ENCODE results near the gene EIF3J.

Gene EIF3J

DNA sequence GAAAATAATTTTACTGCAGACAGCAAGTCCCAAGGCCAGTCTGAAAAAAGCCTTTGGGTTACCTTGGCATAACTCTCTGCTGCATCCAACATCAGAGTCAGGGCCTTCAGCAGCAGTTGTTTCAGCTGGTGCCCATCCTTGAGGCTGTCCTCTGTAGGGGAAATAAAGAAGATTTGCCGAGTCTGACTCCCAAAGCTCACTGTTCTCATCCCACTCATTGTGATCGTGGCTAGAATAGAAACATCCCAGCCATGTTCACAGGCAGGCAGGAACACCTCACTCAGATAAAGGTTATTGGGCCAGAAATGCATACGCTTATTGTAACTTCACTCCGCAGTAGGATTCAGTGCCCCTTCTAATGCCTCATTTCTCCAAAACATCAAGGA lies 29.2 kb downstream of the EIF3J start:
- Histone ChIP-seq H3K9ac (ENCODE audit: low read length in 2 of 2) (no peak overlapping the region), H3K4me3 (ENCODE audit: low read length in 2 of 2) (no peak overlapping the region), H3K27ac (ENCODE audit: low read length) (no peak overlapping the region), H3K4me1 (ENCODE audit: control insufficient read depth, insufficient read depth, low read length) (no peaks in the 10 kb centered on the region), H3K27me3 (ENCODE audit: control insufficient read depth in 1 of 2, insufficient read depth in 2 of 2, low read length in 2 of 2) (no peaks in the 10 kb centered on the region), H3K36me3 (ENCODE audit: control insufficient read depth in 2 of 2, insufficient read depth in 2 of 2, low read length in 2 of 2) (peaks cover 46 to 54% of the 10 kb centered on the region in 2 donors), H3K9me3 (ENCODE audit: control insufficient read depth in 2 of 2, low read length in 2 of 2) (no peaks in the 10 kb centered on the region)

DNA sequence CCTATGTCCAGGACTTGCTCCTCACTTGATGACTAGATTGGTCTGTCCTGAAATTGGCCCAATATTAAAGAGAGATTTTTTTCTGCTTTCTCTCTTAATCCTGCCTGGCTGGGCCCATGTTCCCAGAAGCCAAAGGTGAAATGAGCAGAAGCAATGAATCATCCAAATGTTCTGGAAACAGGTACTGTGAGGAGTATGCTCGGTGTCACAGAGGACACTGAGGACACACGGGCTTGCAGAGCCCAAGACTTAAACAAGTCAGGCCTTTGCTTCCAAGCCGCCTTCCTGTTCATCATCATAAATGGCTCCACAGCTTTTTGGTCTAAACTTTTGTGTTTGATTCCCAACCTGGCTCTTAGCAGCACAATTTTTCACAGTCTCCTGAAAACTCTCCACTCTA lies 31.4 kb downstream of the EIF3J start:
- Histone ChIP-seq H3K4me1 (ENCODE audit: control insufficient read depth, insufficient read depth, low read length) (no peaks in the 10 kb centered on the region), H3K27ac (ENCODE audit: low read length) (no peak overlapping the region), H3K4me3 (ENCODE audit: low read length in 2 of 2) (no peak overlapping the region), H3K27me3 (ENCODE audit: control insufficient read depth in 1 of 2, insufficient read depth in 2 of 2, low read length in 2 of 2) (no peaks in the 10 kb centered on the region), H3K36me3 (ENCODE audit: control insufficient read depth in 2 of 2, insufficient read depth in 2 of 2, low read length in 2 of 2) (peaks cover 42 to 56% of the 10 kb centered on the region in 2 donors), H3K9ac (ENCODE audit: low read length in 2 of 2) (no peak overlapping the region), H3K9me3 (ENCODE audit: control insufficient read depth in 2 of 2, low read length in 2 of 2) (no peaks in the 10 kb centered on the region)

DNA sequence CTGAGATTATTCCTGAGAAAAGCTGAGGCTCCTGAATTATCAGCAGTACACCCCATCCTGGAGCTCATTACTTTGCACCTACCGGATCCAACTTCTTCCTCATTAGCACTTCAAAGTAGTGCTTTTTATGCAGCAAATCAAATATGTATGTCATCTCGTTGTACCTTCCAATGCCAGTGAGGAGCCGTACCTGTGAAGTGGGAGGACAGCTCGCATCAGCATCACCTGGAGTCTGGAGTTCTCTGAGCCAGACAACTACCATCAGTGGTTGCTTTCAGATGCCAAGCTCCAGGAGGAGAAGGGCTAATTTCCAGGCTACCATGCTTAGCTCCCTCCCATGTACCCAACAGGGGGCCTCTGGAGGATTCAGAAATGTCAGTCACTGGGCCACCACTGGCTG lies 32.4 kb downstream of the EIF3J start:
- Histone ChIP-seq H3K4me3 (ENCODE audit: low read length in 2 of 2) (no peak overlapping the region), H3K9ac (ENCODE audit: low read length in 2 of 2) (no peak overlapping the region), H3K27me3 (ENCODE audit: control insufficient read depth in 1 of 2, insufficient read depth in 2 of 2, low read length in 2 of 2) (no peaks in the 10 kb centered on the region), H3K9me3 (ENCODE audit: control insufficient read depth in 2 of 2, low read length in 2 of 2) (no peaks in the 10 kb centered on the region), H3K36me3 (ENCODE audit: control insufficient read depth in 2 of 2, insufficient read depth in 2 of 2, low read length in 2 of 2) (peaks cover 35 to 52% of the 10 kb centered on the region in 2 donors), H3K4me1 (ENCODE audit: control insufficient read depth, insufficient read depth, low read length) (no peaks in the 10 kb centered on the region), H3K27ac (ENCODE audit: low read length) (no peak overlapping the region)

DNA sequence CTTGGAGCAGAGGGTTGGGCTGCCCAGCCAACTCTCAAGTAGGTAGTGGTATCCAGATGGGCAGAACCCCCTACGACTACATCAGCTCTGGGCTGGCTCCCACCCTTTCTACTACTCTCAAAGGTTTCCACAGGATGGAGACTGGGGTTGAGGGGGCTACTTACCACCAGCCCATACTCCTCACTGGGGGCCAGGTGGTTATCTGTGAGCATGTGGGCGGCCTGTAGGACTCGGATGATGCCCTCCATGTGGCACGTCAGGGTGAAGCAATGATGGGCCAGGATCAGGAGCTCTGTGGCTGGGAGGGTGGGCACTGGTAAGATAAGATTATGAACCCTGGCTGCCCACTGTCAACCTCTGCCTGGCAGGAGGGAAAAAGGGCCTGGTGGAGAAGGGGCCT lies 33.4 kb downstream of the EIF3J start:
- Histone ChIP-seq H3K27me3 (ENCODE audit: control insufficient read depth in 1 of 2, insufficient read depth in 2 of 2, low read length in 2 of 2) (no peaks in the 10 kb centered on the region), H3K4me1 (ENCODE audit: control insufficient read depth, insufficient read depth, low read length) (no peaks in the 10 kb centered on the region), H3K27ac (ENCODE audit: low read length) (no peak overlapping the region), H3K36me3 (ENCODE audit: control insufficient read depth in 2 of 2, insufficient read depth in 2 of 2, low read length in 2 of 2) (peaks cover 29 to 44% of the 10 kb centered on the region in 2 donors), H3K4me3 (ENCODE audit: low read length in 2 of 2) (no peak overlapping the region), H3K9me3 (ENCODE audit: control insufficient read depth in 2 of 2, low read length in 2 of 2) (no peaks in the 10 kb centered on the region), H3K9ac (ENCODE audit: low read length in 2 of 2) (no peak overlapping the region)

DNA sequence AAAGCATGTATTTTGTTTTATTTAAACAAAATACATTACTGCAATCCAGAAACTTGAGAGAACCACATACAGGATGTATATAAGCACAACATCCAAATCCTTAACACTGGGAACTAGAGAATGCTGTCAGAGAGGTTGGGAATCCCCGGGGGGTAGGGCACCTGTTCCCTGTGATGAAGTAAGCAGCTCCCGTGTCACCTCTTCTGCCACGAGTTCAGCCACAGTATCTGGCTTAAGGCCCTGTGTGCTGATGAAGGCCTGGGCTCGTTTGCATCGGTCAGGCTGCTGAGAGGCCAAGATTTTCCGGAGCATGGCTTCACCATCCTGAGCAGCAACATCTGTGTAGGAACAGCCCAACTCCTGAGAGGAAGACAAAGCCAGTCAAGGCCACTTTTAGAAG lies 36.4 kb downstream of the EIF3J start:
- H3K9me3 ChIP-seq (ENCODE audit: control insufficient read depth in 2 of 2, low read length in 2 of 2), result no peaks in the 10 kb centered on the region
- H3K36me3 ChIP-seq (ENCODE audit: control insufficient read depth in 2 of 2, insufficient read depth in 2 of 2, low read length in 2 of 2), result peaks cover 13 to 26% of the 10 kb centered on the region in 2 donors
- H3K9ac ChIP-seq (ENCODE audit: low read length in 2 of 2), result no peak overlapping the region
- no peaks in the 10 kb centered on the region for H3K27me3 ChIP-seq (ENCODE audit: control insufficient read depth in 1 of 2, insufficient read depth in 2 of 2, low read length in 2 of 2)
- H3K27ac ChIP-seq (ENCODE audit: low read length), result no peak overlapping the region
- no peak overlapping the region for H3K4me3 ChIP-seq (ENCODE audit: low read length in 2 of 2)
- no peaks in the 10 kb centered on the region for H3K4me1 ChIP-seq (ENCODE audit: control insufficient read depth, insufficient read depth, low read length)

DNA sequence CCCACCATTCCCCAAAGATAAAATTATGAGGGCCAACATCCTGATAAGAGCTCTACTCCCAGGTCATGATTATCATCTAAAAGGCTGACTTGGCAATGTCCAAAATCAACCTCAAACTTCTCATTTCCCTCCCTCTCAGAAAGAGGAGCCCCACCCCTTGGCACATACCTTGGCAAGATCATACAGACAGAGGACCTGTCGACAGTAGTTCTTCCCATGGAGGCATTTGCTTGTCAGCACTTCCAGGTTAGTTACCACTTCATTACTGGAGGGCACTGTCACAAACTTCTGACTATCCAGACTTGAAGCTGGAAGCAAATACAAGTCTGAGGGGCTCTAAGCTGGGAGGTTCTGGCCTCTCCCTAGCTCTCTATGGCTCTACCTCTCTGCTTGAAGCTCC lies 37.8 kb downstream of the EIF3J start:
- H3K27me3 ChIP-seq (ENCODE audit: control insufficient read depth in 1 of 2, insufficient read depth in 2 of 2, low read length in 2 of 2), result no peaks in the 10 kb centered on the region
- no peaks in the 10 kb centered on the region for H3K9me3 ChIP-seq (ENCODE audit: control insufficient read depth in 2 of 2, low read length in 2 of 2)
- no peaks in the 10 kb centered on the region for H3K4me1 ChIP-seq (ENCODE audit: control insufficient read depth, insufficient read depth, low read length)
- peaks cover 13 to 20% of the 10 kb centered on the region in 2 donors for H3K36me3 ChIP-seq (ENCODE audit: control insufficient read depth in 2 of 2, insufficient read depth in 2 of 2, low read length in 2 of 2)
- no peak overlapping the region for H3K9ac ChIP-seq (ENCODE audit: low read length in 2 of 2)
- H3K4me3 ChIP-seq (ENCODE audit: low read length in 2 of 2), result no peak overlapping the region
- H3K27ac ChIP-seq (ENCODE audit: low read length), result no peak overlapping the region

DNA sequence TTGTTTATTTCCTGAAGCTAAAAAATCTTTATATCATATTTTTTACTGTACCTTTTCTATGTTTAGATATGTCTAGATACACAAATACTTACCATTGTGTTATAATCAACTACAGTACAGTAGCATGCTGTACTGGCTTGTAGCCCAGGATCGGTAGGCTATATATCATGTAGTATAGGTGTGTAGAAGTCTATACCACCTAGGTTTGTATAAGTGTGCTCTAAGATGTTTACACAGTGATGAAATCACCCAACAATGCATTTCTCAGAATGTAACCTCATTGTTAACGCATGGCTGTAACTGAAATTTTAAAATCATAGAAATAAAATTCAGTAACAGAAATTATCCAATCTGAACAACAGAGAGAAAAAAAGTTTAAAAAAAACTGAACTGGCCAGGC lies 43.2 kb downstream of the EIF3J start:
- peaks cover 20 to 23% of the 10 kb centered on the region in 2 donors for H3K36me3 ChIP-seq (ENCODE audit: control insufficient read depth in 2 of 2, insufficient read depth in 2 of 2, low read length in 2 of 2)
- H3K27ac ChIP-seq (ENCODE audit: low read length), result no peak overlapping the region
- H3K27me3 ChIP-seq (ENCODE audit: control insufficient read depth in 1 of 2, insufficient read depth in 2 of 2, low read length in 2 of 2), result no peaks in the 10 kb centered on the region
- H3K9me3 ChIP-seq (ENCODE audit: control insufficient read depth in 2 of 2, low read length in 2 of 2), result no peaks in the 10 kb centered on the region
- no peak overlapping the region for H3K4me3 ChIP-seq (ENCODE audit: low read length in 2 of 2)
- H3K9ac ChIP-seq (ENCODE audit: low read length in 2 of 2), result no peak overlapping the region
- H3K4me1 ChIP-seq (ENCODE audit: control insufficient read depth, insufficient read depth, low read length), result no peaks in the 10 kb centered on the region

DNA sequence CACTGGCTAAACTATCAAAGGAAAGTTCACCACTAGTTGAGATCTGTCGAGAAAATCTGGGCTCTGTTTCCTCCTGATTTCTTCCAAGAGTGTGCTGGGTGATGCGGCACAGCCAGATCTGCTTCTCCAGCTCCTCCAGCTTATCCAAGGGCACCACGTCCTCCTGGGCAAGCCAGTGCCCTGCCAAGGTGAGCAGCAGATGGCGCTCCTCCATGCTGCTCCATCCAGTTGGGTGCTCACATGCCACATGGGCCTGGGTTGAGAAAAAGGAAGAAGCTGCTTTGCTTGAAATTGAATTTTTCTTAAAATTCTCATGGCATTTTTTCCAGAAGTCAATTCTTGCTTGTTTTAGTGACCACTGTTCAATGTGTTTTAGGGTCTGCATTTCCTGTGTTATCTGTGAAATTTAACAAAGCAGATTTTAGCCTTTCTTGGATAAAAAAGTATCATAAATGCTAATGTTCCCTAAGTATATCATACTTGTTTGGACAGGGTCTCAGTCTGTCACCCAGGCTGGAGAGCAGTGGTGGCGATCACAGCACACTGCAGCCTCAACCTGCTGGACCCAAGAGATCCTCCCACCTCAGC lies 47.3 kb downstream of the EIF3J start:
- Histone ChIP-seq H3K9me3 (ENCODE audit: control insufficient read depth in 2 of 2, low read length in 2 of 2) (no peaks in the 10 kb centered on the region), H3K27ac (ENCODE audit: low read length) (no peak overlapping the region)

DNA sequence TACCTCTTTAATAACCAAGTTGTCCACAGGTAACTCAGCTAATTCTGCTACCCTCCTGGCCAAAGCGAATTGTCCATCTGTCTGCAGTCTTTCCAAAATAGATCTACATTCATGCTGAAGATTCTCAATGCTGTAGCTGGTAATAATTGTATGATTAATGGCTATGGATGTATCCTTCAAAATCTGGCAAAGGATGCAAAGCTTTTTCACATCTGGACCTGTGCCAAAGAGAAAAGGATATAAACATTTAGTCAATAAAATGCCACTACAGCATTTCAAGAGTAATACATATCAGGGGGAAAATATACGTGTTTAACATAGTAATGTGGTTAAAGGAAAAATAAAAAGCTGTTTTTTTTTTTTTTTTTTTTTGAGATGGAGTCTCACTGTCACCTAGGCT lies 48.7 kb downstream of the EIF3J start:
- no peaks in the 10 kb centered on the region for H3K4me1 ChIP-seq (ENCODE audit: control insufficient read depth, insufficient read depth, low read length)
- no peak overlapping the region for H3K4me3 ChIP-seq (ENCODE audit: low read length in 2 of 2)
- peaks cover 47 to 57% of the 10 kb centered on the region in 2 donors for H3K36me3 ChIP-seq (ENCODE audit: control insufficient read depth in 2 of 2, insufficient read depth in 2 of 2, low read length in 2 of 2)
- H3K27ac ChIP-seq (ENCODE audit: low read length), result no peak overlapping the region
- no peak overlapping the region for H3K9ac ChIP-seq (ENCODE audit: low read length in 2 of 2)
- no peaks in the 10 kb centered on the region for H3K9me3 ChIP-seq (ENCODE audit: control insufficient read depth in 2 of 2, low read length in 2 of 2)
- no peaks in the 10 kb centered on the region for H3K27me3 ChIP-seq (ENCODE audit: control insufficient read depth in 1 of 2, insufficient read depth in 2 of 2, low read length in 2 of 2)

More for the DNA sequence above, 47.3 kb downstream of the EIF3J start:
- H3K4me1 ChIP-seq (ENCODE audit: control insufficient read depth, insufficient read depth, low read length), result no peaks in the 10 kb centered on the region
- H3K4me3 ChIP-seq (ENCODE audit: low read length in 2 of 2), result no peak overlapping the region
- no peaks in the 10 kb centered on the region for H3K27me3 ChIP-seq (ENCODE audit: control insufficient read depth in 1 of 2, insufficient read depth in 2 of 2, low read length in 2 of 2)
- H3K9ac ChIP-seq (ENCODE audit: low read length in 2 of 2), result no peak overlapping the region
- H3K36me3 ChIP-seq (ENCODE audit: control insufficient read depth in 2 of 2, insufficient read depth in 2 of 2, low read length in 2 of 2), result peaks cover 39 to 48% of the 10 kb centered on the region in 2 donors

DNA sequence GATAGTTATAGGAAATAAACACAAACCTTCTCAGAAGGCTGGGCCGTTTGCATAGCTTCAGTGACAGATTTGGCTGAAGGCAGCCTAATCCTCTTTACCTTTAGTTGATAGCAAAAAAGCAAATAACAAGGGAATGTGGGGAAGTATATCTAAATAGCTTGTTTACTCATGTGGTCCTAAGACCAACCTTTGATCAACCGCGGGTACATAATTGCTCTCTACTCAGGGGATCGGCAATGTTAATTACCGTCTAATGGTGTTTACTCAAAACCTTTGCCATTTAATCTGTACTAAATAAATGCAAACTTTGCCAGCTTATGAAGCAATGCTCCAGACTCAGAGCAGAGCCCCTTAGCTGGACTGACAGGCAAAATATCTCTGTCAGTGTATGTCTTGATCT lies 51.6 kb downstream of the EIF3J start:
- H3K4me3 ChIP-seq (ENCODE audit: low read length in 2 of 2), result no peak overlapping the region
- H3K9ac ChIP-seq (ENCODE audit: low read length in 2 of 2), result no peak overlapping the region
- H3K36me3 ChIP-seq (ENCODE audit: control insufficient read depth in 2 of 2, insufficient read depth in 2 of 2, low read length in 2 of 2), result peaks cover 49 to 61% of the 10 kb centered on the region in 2 donors
- no peak overlapping the region for H3K27ac ChIP-seq (ENCODE audit: low read length)
- no peaks in the 10 kb centered on the region for H3K9me3 ChIP-seq (ENCODE audit: control insufficient read depth in 2 of 2, low read length in 2 of 2)
- H3K27me3 ChIP-seq (ENCODE audit: control insufficient read depth in 1 of 2, insufficient read depth in 2 of 2, low read length in 2 of 2), result no peaks in the 10 kb centered on the region
- H3K4me1 ChIP-seq (ENCODE audit: control insufficient read depth, insufficient read depth, low read length), result no peaks in the 10 kb centered on the region

DNA sequence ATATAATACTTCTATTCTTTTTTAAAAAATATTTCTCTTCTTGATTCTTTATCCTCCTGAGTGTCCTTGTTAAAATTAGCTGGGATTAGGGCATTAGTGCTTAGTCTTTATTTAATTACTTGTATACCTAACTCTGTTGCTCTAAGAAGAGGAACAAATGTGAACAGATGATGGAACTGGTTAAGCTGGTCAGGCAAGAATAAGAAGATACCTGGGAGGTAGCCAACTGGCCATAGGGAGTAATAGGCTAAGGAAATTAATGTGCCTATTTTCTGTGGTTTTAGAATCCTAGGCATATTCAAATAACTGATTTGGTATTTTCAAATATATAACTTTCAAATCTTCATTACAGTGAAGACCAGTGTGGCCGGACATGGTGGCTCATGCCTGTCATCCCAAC lies 54.4 kb downstream of the EIF3J start:
- no peak overlapping the region for H3K9ac ChIP-seq (ENCODE audit: low read length in 2 of 2)
- H3K4me1 ChIP-seq (ENCODE audit: control insufficient read depth, insufficient read depth, low read length), result no peaks in the 10 kb centered on the region
- H3K27ac ChIP-seq (ENCODE audit: low read length), result no peak overlapping the region
- peaks cover 49 to 51% of the 10 kb centered on the region in 2 donors for H3K36me3 ChIP-seq (ENCODE audit: control insufficient read depth in 2 of 2, insufficient read depth in 2 of 2, low read length in 2 of 2)
- no peaks in the 10 kb centered on the region for H3K27me3 ChIP-seq (ENCODE audit: control insufficient read depth in 1 of 2, insufficient read depth in 2 of 2, low read length in 2 of 2)
- no peaks in the 10 kb centered on the region for H3K9me3 ChIP-seq (ENCODE audit: control insufficient read depth in 2 of 2, low read length in 2 of 2)
- no peak overlapping the region for H3K4me3 ChIP-seq (ENCODE audit: low read length in 2 of 2)
